ENCODE results near the gene HOXD9.

DNA sequence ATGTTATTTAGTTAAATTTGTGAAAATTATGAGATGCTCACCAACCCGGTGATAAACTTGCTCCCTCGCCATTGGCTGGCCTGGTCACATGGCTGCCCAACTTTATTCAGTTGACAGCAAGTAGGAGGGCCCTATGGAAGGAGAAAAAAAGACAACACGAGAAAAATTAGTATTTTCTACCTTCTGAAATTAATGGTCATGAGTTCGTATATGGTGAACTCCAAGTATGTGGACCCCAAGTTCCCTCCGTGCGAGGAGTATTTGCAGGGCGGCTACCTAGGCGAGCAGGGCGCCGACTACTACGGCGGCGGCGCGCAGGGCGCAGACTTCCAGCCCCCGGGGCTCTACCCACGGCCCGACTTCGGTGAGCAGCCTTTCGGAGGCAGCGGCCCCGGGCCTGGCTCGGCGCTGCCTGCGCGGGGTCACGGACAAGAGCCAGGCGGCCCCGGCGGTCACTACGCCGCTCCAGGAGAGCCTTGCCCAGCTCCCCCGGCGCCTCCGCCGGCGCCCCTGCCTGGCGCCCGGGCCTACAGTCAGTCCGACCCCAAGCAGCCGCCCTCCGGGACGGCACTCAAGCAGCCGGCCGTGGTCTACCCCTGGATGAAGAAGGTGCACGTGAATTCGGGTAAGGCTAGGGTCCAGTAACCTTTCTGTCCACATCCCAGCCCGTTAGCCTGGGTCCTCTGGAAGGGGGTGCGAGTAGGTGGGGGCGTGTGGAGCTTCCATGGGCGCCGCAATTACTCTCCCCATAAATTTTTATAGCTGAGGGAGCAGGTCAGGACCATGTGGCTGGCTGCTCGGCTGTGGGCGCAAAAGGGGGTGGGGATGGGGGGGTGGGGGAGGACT, 29.1 kb downstream of the HOXD9 start, which contains the start of gene HOXD4:
- TF ChIP-seq TAF1 (IDR thresholded peaks at IDR 0.05; ENCODE audit: low read depth, low read length) (no peak), POLR2AphosphoS5 (IDR thresholded peaks at IDR 0.05; ENCODE audit: low read depth, low read length) (no peak)
